Liver (tissue), 9 donors: ENCODE results near the gene SNX18. TPM values are rescaled to one million over a fixed set of nuclear protein-coding genes. Genes with fewer than 3 reads are reported as not detected.

Experiments
- DNase-seq: peaks from one replicate; pipeline ENCODE4 v3.0.0-alpha.2; 2017; ENCODE audit warnings: low spot score
- H3K27ac ChIP-seq, 2 donors: one replicate each; pipeline ENCODE4 v1.7.0; 2013; ENCODE audit warnings: inconsistent platforms in 2 of 2, low read length in 2 of 2, control low read depth in 1 of 2, low read depth in 1 of 2, mild to moderate bottlenecking in 1 of 2
- H3K27me3 ChIP-seq, 4 donors: one replicate each; pipeline versions ENCODE4 v1.6.1 to v1.7.0; 2013; ENCODE audit warnings: low read length in 3 of 4, inconsistent platforms in 1 of 4, mild to moderate bottlenecking in 1 of 4, moderate library complexity in 1 of 4; ENCODE audit not compliant: control insufficient read depth in 4 of 4, insufficient read depth in 4 of 4
- H3K36me3 ChIP-seq, 4 donors: one replicate each; pipeline versions ENCODE4 v1.6.1 to v1.7.0; 2013; ENCODE audit warnings: low read length in 3 of 4, mild to moderate bottlenecking in 3 of 4, low read depth in 1 of 4, moderate library complexity in 1 of 4; ENCODE audit not compliant: control insufficient read depth in 4 of 4, insufficient read depth in 3 of 4
- H3K4me1 ChIP-seq, 4 donors: one replicate each; pipeline versions ENCODE4 v1.6.1 to v1.7.0; 2013; ENCODE audit warnings: low read length in 3 of 4, mild to moderate bottlenecking in 3 of 4, moderate library complexity in 1 of 4; ENCODE audit not compliant: control insufficient read depth in 4 of 4, insufficient read depth in 4 of 4
- H3K4me3 ChIP-seq, 3 donors: one replicate each; pipeline versions ENCODE4 v1.6.1 to v1.7.0; 2013; ENCODE audit warnings: low read length in 3 of 3, control low read depth in 1 of 3, low read depth in 1 of 3, mild to moderate bottlenecking in 1 of 3
- H3K9ac ChIP-seq, 2 donors: one replicate each; pipeline ENCODE4 v1.7.0; 2013; ENCODE audit warnings: low read length in 2 of 2, mild to moderate bottlenecking in 2 of 2, moderate library complexity in 2 of 2, control low read depth in 1 of 2, low read depth in 1 of 2
- H3K9me3 ChIP-seq, 4 donors: one replicate each; pipeline versions ENCODE4 v1.6.1 to v1.7.0; 2013; ENCODE audit warnings: low read length in 3 of 4; ENCODE audit not compliant: control insufficient read depth in 4 of 4
- CTCF ChIP-seq: fragments of 150-350 bp; IDR thresholded peaks from 2 replicates; pipeline ENCODE4 v1.5.1; 2017; ENCODE audit warnings: improper control_type of control experiment, low read depth, low read length; ENCODE audit not compliant: missing input control
- EGR1 ChIP-seq, 2 donors: IDR thresholded peaks; 2 replicates each; pipeline ENCODE4 v1.6.1; 2016 to 2018; ENCODE audit warnings: antibody characterized with exemption in 2 of 2, low read depth in 2 of 2
- FOXA1 ChIP-seq: IDR thresholded peaks from 2 replicates; pipeline ENCODE4 v1.6.1; 2016; ENCODE audit warnings: antibody characterized with exemption
- FOXA2 ChIP-seq: IDR thresholded peaks from 2 replicates; pipeline ENCODE4 v1.6.1; 2016; ENCODE audit warnings: antibody characterized with exemption
- GABPA ChIP-seq, 2 donors: IDR thresholded peaks in 1 of 2; conservative IDR thresholded peaks in 1 of 2; 2 replicates each; pipeline ENCODE4 v1.6.1; 2016; ENCODE audit warnings: antibody characterized with exemption in 2 of 2, mild to moderate bottlenecking in 1 of 2, moderate library complexity in 1 of 2
- HNF4A ChIP-seq, 2 donors: conservative IDR thresholded peaks; 2 replicates each; pipeline ENCODE4 v1.6.1; 2016; ENCODE audit warnings: antibody characterized with exemption in 2 of 2, mild to moderate bottlenecking in 2 of 2
- HNF4G ChIP-seq: IDR thresholded peaks from 2 replicates; pipeline ENCODE4 v1.6.1; 2016; ENCODE audit warnings: antibody characterized with exemption
- JUND ChIP-seq, 2 donors: IDR thresholded peaks; 2 replicates each; pipeline ENCODE4 v1.6.1; 2016; ENCODE audit warnings: antibody characterized with exemption in 2 of 2
- NR2F2 ChIP-seq: IDR thresholded peaks from 2 replicates; pipeline ENCODE4 v1.6.1; 2016; ENCODE audit warnings: antibody characterized with exemption
- RAD21 ChIP-seq, 2 donors: IDR thresholded peaks; 2 replicates each; pipeline ENCODE4 v1.6.1; 2016; ENCODE audit warnings: antibody characterized with exemption in 2 of 2, mild to moderate bottlenecking in 2 of 2
- SP1 ChIP-seq: IDR thresholded peaks from 2 replicates; pipeline ENCODE4 v1.6.1; 2018; ENCODE audit warnings: antibody characterized with exemption, mild to moderate bottlenecking
- TAF1 ChIP-seq: conservative IDR thresholded peaks from 2 replicates; pipeline ENCODE4 v1.6.1; 2016; ENCODE audit warnings: antibody characterized with exemption, mild to moderate bottlenecking
- YY1 ChIP-seq: IDR thresholded peaks from 2 replicates; pipeline ENCODE4 v1.6.1; 2016; ENCODE audit warnings: antibody characterized with exemption, mild to moderate bottlenecking
- WGBS: extraction: QIAGEN DNeasy Blood & Tissue Kit; methylation state at CpG from one replicate; pipeline ENCODE4 v1.1.7; 2013; 5-methylcytosine and 5-hydroxymethylcytosine counted together
- polyA plus RNA-seq, 2 donors: library from polyadenylated mRNA; stranded (reverse) in 1 of 2; unstranded in 1 of 2; fragments of 200-250 nt in 1 of 2; fragments of >200 nt in 1 of 2; fragmentation: Nextera tagmentation in 1 of 2; extraction: Ambion mirVana in 1 of 2; gene quantifications; one replicate each; pipeline versions ENCODE4 v1.2.1 to v1.2.3, GENCODE V29; 2013 to 2015
- total RNA-seq, 2 donors: library from RNA; depleted of rRNA; stranded (reverse); fragments of >200 nt; gene quantifications; one replicate each; pipeline ENCODE4 v1.2.3, GENCODE V29; 2014
- TF ChIP-seq, protein P1 (sequence below): IDR thresholded peaks from 2 replicates; pipeline ENCODE4 v1.6.1; 2016; ENCODE audit warnings: antibody characterized with exemption, mild to moderate bottlenecking
- TF ChIP-seq, protein P2 (sequence below): IDR thresholded peaks from 2 replicates; pipeline ENCODE4 v1.6.1; 2016; ENCODE audit warnings: antibody characterized with exemption
- TF ChIP-seq, protein P3 (sequence below): IDR thresholded peaks from 2 replicates; pipeline ENCODE4 v1.6.1; 2016; ENCODE audit warnings: antibody characterized with exemption
- TF ChIP-seq, protein P4 (sequence below): IDR thresholded peaks from 2 replicates; pipeline ENCODE4 v1.6.1; 2016; ENCODE audit warnings: antibody characterized with exemption
- donor health status: healthy.
- donor health status: healthy.
- donor health status: healthy.
- donor health status: healthy.
- donor health status: healthy.

SNX18 gene
- total and polyA plus RNA-seq, 4 donors: 4.9 to 32.5 (median 12.6) TPM

GRCh38 chr5:54581831-54582548 is 64.4 kb downstream of the SNX18 start:
- Histone ChIP-seq H3K4me3 (no peak overlapping the region), H3K4me1 (peaks cover 5 to 12% (median 10%) of the 10 kb centered on the region in 4 donors), H3K36me3 (no peaks in the 10 kb centered on the region), H3K27ac (no peak overlapping the region), H3K27me3 (no peaks in the 10 kb centered on the region), H3K9ac (no peak overlapping the region), H3K9me3 (peaks cover 0 to 3% (median 0%) of the 10 kb centered on the region in 4 donors)
- TF ChIP-seq FOXA1 (no peak), TAF1 (no peak), FOXA2 (no peak), GABPA (IDR thresholded peaks at IDR 0.05 in 1 of 2, conservative IDR thresholded peaks at IDR 0.05 in 1 of 2) (no peak), SP1 (no peak), RAD21 (IDR thresholded peaks at IDR 0.05) (no peak), NR2F2 (no peak), HNF4G (no peak), HNF4A (conservative IDR thresholded peaks at IDR 0.05) (no peak), YY1 (no peak), JUND (IDR thresholded peaks at IDR 0.05) (no peak), EGR1 (IDR thresholded peaks at IDR 0.05; ENCODE audit: low read depth in 2 of 2) (no peak), CTCF (no peak)
- TF ChIP-seq, protein P1, sequence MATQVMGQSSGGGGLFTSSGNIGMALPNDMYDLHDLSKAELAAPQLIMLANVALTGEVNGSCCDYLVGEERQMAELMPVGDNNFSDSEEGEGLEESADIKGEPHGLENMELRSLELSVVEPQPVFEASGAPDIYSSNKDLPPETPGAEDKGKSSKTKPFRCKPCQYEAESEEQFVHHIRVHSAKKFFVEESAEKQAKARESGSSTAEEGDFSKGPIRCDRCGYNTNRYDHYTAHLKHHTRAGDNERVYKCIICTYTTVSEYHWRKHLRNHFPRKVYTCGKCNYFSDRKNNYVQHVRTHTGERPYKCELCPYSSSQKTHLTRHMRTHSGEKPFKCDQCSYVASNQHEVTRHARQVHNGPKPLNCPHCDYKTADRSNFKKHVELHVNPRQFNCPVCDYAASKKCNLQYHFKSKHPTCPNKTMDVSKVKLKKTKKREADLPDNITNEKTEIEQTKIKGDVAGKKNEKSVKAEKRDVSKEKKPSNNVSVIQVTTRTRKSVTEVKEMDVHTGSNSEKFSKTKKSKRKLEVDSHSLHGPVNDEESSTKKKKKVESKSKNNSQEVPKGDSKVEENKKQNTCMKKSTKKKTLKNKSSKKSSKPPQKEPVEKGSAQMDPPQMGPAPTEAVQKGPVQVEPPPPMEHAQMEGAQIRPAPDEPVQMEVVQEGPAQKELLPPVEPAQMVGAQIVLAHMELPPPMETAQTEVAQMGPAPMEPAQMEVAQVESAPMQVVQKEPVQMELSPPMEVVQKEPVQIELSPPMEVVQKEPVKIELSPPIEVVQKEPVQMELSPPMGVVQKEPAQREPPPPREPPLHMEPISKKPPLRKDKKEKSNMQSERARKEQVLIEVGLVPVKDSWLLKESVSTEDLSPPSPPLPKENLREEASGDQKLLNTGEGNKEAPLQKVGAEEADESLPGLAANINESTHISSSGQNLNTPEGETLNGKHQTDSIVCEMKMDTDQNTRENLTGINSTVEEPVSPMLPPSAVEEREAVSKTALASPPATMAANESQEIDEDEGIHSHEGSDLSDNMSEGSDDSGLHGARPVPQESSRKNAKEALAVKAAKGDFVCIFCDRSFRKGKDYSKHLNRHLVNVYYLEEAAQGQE: no peak
- TF ChIP-seq, protein P2, sequence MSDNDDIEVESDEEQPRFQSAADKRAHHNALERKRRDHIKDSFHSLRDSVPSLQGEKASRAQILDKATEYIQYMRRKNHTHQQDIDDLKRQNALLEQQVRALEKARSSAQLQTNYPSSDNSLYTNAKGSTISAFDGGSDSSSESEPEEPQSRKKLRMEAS: no peak
- TF ChIP-seq, protein P3, sequence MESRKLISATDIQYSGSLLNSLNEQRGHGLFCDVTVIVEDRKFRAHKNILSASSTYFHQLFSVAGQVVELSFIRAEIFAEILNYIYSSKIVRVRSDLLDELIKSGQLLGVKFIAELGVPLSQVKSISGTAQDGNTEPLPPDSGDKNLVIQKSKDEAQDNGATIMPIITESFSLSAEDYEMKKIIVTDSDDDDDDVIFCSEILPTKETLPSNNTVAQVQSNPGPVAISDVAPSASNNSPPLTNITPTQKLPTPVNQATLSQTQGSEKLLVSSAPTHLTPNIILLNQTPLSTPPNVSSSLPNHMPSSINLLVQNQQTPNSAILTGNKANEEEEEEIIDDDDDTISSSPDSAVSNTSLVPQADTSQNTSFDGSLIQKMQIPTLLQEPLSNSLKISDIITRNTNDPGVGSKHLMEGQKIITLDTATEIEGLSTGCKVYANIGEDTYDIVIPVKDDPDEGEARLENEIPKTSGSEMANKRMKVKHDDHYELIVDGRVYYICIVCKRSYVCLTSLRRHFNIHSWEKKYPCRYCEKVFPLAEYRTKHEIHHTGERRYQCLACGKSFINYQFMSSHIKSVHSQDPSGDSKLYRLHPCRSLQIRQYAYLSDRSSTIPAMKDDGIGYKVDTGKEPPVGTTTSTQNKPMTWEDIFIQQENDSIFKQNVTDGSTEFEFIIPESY: no peak
- TF ChIP-seq, protein P4, sequence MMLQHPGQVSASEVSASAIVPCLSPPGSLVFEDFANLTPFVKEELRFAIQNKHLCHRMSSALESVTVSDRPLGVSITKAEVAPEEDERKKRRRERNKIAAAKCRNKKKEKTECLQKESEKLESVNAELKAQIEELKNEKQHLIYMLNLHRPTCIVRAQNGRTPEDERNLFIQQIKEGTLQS: no peak
- WGBS: 78% methylated on average over 3 of the region's 3 CpGs
- no peak for DNase-seq
